TTC549 (cell line): Measurements from ENCODE around the gene FAM209B.
"Not testable (repeated sequence)": the region's sequence is repeated elsewhere in the genome, so short reads cannot be mapped to it uniquely, and the experiment has no call there.

Source experiments
- FAIRE-seq: peaks from 2 replicates; lab custom pipeline; 2012; peaks lifted over from hg19 to GRCh38; lab: Jason Lieb, UNC

The FAM209B gene, protein sequence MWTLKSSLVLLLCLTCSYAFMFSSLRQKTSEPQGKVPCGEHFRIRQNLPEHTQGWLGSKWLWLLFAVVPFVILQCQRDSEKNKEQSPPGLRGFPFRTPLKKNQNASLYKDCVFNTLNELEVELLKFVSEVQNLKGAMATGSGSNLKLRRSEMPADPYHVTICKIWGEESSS

DNA sequence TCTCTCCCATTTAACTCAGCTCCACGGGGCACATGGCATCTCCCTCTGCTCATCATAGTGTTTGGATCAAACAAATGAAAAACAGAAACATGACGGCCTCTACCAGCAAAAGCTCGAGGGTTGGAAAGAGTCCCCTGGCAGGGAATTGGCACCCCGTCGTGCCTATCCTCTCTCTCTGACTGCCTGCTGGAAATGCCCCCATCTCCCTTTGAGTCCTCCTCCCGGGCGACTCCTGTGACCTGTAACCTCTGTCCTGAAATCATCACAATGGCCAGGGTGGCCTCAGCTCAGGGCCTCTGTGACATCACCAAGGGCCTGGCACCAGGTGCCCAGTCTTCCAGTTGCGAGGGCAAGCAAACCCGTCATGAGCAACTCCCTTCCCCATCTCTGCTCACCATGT lies at the start of gene FAM209B:
FAM209B (plus strand) TSS at position 301 of the 400 bp plus-strand sequence; CDS start at position 397, 96 bp downstream.
- FAIRE-seq: not testable (repeated sequence)

- no peak for FAIRE-seq
Observed at GRCh38 chr20:56483970-56484369, 49.1 kb upstream of the FAM209B start.

- no peak for FAIRE-seq
Observed at GRCh38 chr20:56487216-56487615, 45.8 kb upstream of the FAM209B start.

GRCh38 chr20:56488566-56488965 lies 44.5 kb upstream of the FAM209B start:
- no peak for FAIRE-seq

GRCh38 chr20:56501116-56501515 lies 31.9 kb upstream of the FAM209B start:
- no peak for FAIRE-seq

- FAIRE-seq: no peak
Observed at GRCh38 chr20:56503916-56504315, 29.1 kb upstream of the FAM209B start.

- FAIRE-seq: no peak
Observed at GRCh38 chr20:56504373-56505005, 28.6 kb upstream of the FAM209B start.

GRCh38 chr20:56506103-56506502 lies 26.9 kb upstream of the FAM209B start:
- FAIRE-seq: no peak

DNA sequence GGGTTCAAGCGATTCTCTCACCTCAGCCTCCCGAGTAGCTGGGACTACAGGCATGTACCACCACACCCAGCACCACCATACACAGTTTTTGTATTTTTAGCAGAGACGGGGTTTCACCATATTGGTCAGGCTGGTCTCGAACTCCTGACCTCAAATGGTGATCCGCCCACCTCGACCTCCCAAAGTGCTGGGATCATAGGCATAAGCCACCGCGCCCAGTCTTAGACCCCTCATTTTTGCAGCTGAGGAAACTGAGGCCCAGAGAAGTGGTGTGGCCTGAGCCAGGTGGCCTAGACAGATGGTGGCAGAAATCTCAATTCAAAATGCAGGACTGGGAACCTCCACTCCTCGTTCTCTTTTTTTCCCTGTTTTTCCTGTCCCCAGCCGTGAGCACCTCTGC lies 21.1 kb upstream of the FAM209B start:
- no peak for FAIRE-seq

GRCh38 chr20:56513161-56514150 lies 19.6 kb upstream of the FAM209B start:
- no peak for FAIRE-seq

DNA sequence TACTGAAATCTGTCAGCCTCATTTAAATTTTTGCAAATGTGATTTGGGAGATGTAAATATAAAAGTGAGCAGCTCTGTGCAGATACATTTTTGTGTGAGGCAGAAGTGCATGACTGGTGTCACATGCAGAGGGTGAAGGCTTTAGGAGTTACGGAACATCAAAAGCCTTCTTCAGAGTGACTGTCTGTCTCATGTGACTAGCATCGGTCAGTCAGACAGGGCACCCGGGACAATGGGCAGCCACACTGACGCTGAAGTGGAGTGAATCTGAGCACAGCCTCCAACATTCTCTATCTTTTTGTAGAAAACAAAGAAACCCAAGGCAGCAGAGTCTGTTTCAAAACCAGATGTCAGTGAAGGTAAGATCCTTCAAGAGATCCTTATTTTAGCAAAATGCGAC lies 16.4 kb upstream of the FAM209B start:
- no peak for FAIRE-seq

GRCh38 chr20:56517211-56517610 lies 15.8 kb upstream of the FAM209B start:
- FAIRE-seq: no peak

DNA sequence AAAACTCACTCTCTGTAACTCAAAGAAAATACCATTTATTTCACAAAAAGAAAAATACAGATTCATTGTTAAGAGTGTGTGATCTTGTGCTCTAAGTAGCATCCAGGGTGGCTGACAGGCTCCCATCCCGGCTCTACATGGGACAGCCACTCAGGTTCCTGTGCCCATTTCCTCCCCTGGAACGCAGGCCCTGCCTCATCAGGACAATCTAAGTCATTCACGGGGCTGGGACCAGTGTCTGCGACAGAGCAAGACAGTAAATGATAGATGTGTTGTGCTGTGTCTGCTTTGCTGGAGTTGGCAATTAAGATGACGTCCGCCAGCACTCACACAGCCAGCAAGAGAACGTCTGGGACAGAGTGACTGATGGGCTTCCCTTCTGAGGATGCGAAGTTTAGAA lies 15.4 kb upstream of the FAM209B start:
- FAIRE-seq: no peak

GRCh38 chr20:56518126-56518525 lies 14.9 kb upstream of the FAM209B start:
- FAIRE-seq: no peak

DNA sequence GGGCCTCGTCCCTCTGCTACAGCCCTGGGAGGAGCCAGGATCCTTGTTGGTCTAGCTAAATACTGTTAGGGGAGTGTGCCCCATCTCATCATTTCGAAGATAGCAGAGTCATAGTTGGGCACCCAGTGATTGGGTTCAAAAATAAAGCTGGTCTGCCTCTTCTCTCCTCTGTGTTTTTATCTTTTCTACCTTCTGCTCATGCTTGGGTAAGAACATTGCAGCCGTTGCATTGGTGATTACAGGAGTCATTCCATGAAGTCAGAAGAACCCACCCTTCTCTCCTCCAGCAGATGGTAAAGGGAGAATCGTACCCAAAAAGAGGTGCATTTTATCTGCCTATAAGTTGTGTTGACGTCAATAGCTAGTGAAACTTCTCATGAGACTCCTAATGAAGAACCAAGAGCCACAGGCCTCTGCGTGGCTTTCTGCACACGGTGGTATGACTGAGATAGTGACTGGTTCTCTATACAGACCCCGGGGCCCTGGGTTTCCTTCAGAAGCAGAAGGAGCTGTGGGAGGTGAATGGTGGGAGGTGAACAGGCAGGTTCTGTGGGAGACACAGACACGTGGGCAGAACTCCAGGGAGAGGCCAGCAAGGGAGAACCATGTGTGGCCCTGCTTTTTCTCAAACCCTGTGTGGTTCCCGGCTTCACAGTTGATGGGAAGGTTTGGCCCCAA lies 14.2 kb upstream of the FAM209B start:
- FAIRE-seq: no peak

DNA sequence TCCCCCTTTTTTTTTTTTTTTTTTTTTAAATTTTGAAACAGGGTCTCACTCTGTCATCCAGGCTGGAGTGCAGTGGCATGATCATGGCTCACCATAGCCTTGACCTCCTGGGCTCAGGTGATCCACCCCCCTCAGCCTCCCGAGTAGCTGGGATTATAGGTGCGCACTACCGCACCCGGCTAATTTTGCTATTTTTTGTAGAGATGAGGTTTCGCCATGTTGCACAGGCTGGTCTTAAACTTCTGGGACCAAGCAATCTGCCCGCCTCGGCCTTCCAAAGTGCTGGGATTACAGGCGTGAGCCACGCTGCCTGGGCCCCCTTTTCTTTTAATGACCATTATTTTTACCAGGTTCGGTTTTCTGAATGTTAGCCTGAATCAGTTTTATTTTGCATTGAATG lies 13.5 kb upstream of the FAM209B start:
- FAIRE-seq: no peak

DNA sequence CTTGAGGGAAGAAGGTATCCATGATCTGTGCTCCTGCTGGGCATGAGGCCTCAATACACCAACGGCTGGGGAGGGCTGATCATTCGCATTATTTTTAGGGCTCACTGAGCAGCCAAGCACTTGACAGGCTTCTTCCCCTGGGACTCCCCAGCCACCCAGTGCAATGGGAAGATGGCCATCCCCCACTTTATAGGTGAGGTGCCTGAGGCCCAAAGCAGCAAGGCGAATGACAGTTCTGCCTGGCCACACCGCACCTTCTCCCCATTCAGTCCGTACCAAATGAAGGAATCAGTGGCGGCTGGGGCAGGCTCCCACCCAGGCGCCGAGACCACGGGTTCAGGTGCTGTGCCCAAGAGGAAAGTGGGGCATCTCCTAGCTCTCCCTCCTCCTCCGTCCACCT lies 12.9 kb upstream of the FAM209B start:
- no peak for FAIRE-seq

GRCh38 chr20:56520746-56521354 lies 12.2 kb upstream of the FAM209B start:
- not testable (repeated sequence) for FAIRE-seq

DNA sequence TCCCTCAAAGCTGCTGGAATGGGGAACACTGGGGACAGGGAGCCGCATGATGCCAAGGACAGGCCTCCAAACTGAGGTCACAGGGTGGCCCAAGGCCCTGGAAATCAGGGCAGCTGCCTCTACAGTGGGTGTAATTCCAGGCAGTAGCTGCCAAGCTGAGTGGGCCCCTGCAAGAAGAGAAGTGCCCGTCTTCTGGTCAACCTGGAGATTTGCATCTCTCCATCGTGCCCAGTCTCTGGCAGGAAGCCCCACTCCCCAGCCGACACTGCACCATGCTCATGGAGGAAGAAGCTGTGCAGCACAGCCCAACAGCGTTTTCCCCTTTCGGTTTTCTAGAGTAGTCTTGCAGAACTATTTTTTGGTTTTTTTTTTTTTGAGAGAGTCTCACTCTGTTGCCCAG lies 10.7 kb upstream of the FAM209B start:
- no peak for FAIRE-seq

GRCh38 chr20:56524444-56524843 lies 8.6 kb upstream of the FAM209B start, which contains the start of gene FAM209A:
TSS of gene FAM209A (plus strand) at chr20:56524744. CDS start at chr20:56524809, 65 bp downstream.
- not testable (repeated sequence) for FAIRE-seq

GRCh38 chr20:56527521-56527920 lies 5.5 kb upstream of the FAM209B start:
- FAIRE-seq: no peak

- FAIRE-seq: no peak
Observed at GRCh38 chr20:56537997-56538396, 5.0 kb downstream of the FAM209B start.
